Activated CD8-positive, alpha-beta memory T cell treated with anti-CD3 and anti-CD28 coated beads, Interleukin-2, amount 10 ng/mL, durations not matched to agents 7 days and 5 days (primary cell): Measurements from ENCODE around the gene PTPRD. TPM values are rescaled to one million over a fixed set of nuclear protein-coding genes. Genes with fewer than 3 reads are reported as not detected.

Experiments used
- ATAC-seq: fragments of 150-1000 bp; cut with Tn5 transposase; one replicate; pipeline ENCODE4 v1.10.0; 2021; ENCODE audit warnings: moderate library complexity
- CTCF ChIA-PET: fragments of 350-600 bp; sonication (Branson Sonifier 250); formaldehyde crosslinking; loops from one replicate; lab custom pipeline; 2021; ENCODE audit warnings: antibody characterized with exemption; lab: Charles Lee
- DNase-seq: peaks from one replicate; pipeline ENCODE4 v3.0.0-alpha.2; 2020
- H3K27ac Mint-ChIP-seq: one replicate; pipeline ENCODE4 v1.8.0; 2021; ENCODE audit warnings: mild to moderate bottlenecking, mixed read lengths
- H3K27me3 Mint-ChIP-seq: one replicate; pipeline ENCODE4 v1.8.0; 2021; ENCODE audit warnings: mixed read lengths
- H3K36me3 Mint-ChIP-seq: one replicate; pipeline ENCODE4 v1.8.0; 2021; ENCODE audit warnings: mild to moderate bottlenecking, mixed read lengths
- H3K4me1 Mint-ChIP-seq: one replicate; pipeline ENCODE4 v1.8.0; 2021; ENCODE audit warnings: mixed read lengths
- H3K4me3 Mint-ChIP-seq: one replicate; pipeline ENCODE4 v1.8.0; 2021; ENCODE audit warnings: mild to moderate bottlenecking, moderate library complexity, mixed read lengths
- H3K9me3 Mint-ChIP-seq: one replicate; pipeline ENCODE4 v1.8.0; 2022; ENCODE audit warnings: low read depth, mixed read lengths
- total RNA-seq, 2 experiments: library from RNA; stranded (reverse); gene quantifications; one replicate each; pipeline ENCODE4 v1.2.3, GENCODE V29; 2021

The PTPRD gene
- total RNA-seq, 2 experiments from 2014 or later: 0.07 TPM; not detected in 1

DNA sequence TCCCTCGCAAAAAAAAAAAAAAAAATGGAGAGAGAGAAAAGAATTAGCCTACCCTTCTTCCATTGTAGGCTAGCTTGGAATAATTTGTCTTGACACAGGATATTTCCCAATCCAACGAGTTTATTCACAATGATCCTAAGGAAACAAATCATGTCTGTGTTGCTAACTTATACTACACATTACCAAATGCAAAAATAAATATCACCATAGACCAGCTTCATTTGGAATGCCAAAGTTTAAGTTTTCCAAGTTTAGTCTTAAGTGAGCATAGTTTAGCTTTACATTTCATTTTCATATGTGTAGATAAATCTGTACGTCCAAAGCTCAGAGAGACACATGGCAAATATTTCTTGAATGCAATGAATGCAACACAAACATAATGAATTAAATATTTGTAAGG is 1707.1 kb downstream of the PTPRD start:
- ATAC-seq (no peak), DNase-seq (no peak)
- Mint-ChIP-seq H3K27ac (no peak overlapping the region), H3K9me3 (no peaks in the 10 kb centered on the region), H3K4me3 (no peak overlapping the region), H3K4me1 (no peaks in the 10 kb centered on the region), H3K27me3 (no peaks in the 10 kb centered on the region), H3K36me3 (no peaks in the 10 kb centered on the region)
- CTCF ChIA-PET: no interaction called here

DNA sequence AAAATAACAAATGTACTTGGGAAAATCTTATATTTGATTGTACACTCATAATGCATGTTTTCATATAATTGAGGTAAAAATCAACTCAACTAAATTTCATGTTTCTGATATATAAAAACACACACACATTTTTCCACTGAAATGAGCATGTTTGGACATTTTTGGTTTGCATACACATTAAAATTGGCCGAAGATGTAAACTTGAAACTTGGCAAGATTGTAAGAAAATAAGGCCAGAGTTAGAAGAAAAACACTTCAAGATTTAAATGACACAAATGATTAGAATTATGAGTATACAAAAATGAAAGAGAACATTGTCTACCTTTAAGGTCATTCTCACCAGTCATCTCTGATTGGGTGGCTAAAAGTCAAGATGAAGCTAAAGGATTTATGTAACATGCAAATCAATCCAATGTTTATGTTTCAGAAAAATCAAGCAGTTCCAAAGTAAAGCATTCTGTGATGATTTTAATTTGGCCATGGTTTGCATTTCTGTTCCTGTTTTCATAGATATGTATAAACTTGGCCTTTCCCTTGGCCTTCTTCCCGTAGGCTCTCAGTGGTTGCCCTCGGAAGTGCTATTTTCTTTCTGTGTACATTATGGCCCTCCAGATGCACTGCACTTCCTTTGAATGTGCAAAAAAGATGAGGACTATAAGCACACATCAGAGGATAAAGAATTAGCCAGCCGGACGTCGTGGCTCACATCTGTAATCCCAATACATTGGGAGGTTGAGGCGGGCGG is 1707.9 kb downstream of the PTPRD start:
- Mint-ChIP-seq H3K27ac (no peak overlapping the region), H3K27me3 (no peaks in the 10 kb centered on the region), H3K4me3 (no peak overlapping the region), H3K9me3 (no peaks in the 10 kb centered on the region), H3K4me1 (no peaks in the 10 kb centered on the region), H3K36me3 (no peaks in the 10 kb centered on the region)
- CTCF ChIA-PET: no interaction called here
- no peak for ATAC-seq
- DNase-seq: no peak

DNA sequence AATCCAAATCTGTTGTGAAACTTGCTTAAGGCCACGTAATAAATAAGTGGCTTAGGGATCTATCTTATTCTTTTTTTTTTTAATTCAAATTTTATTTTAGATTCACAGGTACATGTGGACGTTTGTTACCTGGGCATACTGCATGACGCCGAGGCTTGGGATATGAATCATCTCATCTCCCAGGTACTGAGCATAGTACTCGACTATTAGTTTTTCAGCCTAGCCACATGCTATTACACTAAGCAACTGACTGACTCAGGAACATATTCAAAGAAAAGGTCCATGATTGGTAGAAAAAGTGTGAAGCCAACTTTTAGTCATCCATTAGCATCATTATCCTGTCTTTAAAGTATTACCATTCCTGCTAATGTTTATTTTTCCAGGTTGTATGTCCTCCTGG is 1709.7 kb downstream of the PTPRD start:
- Mint-ChIP-seq H3K27ac (no peak overlapping the region), H3K4me1 (no peaks in the 10 kb centered on the region), H3K27me3 (no peaks in the 10 kb centered on the region), H3K9me3 (no peaks in the 10 kb centered on the region), H3K4me3 (no peak overlapping the region), H3K36me3 (no peaks in the 10 kb centered on the region)
- DNase-seq (no peak), ATAC-seq (no peak)
- CTCF ChIA-PET: no interaction called here

DNA sequence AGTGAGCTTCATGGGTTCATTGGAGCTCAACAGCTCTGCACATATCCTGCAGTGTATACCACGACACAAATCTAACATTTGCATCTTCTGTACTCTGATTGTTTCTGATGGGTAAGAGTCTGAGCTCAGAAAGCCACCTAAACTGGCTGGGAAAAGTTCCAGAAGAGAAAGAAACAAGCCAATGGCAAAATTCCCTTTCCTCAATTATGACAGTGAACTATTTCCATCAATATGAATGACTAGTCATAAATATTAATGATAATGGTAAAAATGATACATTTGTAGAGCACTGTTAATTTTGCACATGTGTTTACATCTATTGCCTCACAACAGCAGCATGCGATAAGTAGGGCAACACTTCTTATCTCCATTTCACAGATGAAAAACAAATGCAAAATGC is 1711.7 kb downstream of the PTPRD start:
- no peak overlapping the region for H3K4me3 Mint-ChIP-seq
- CTCF ChIA-PET: no interaction called here
- no peak for ATAC-seq
- H3K4me1 Mint-ChIP-seq: no peaks in the 10 kb centered on the region
- no peaks in the 10 kb centered on the region for H3K27me3 Mint-ChIP-seq
- H3K9me3 Mint-ChIP-seq: no peaks in the 10 kb centered on the region
- no peaks in the 10 kb centered on the region for H3K36me3 Mint-ChIP-seq
- H3K27ac Mint-ChIP-seq: no peak overlapping the region
- DNase-seq: no peak

DNA sequence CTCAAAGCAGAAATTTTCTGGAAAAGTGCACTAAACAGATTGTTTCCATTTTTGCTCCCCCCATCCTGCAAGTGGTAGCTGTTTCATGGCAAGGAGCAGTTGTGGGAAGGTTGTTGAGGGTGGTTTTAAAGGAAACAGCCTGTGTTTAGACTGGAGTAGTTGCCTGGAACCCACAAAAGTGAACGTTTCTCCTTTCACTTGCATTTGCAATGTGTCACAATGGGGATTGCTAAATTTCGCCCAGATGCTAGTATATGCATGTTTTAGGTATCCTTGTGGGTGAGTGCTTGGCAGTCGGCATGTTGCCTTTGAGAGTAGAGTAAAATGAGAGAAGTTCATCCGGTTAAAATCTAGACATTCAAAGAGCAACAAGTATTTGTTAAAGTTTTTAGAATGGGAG is 1713.3 kb downstream of the PTPRD start:
- H3K9me3 Mint-ChIP-seq: no peaks in the 10 kb centered on the region
- H3K27me3 Mint-ChIP-seq: no peaks in the 10 kb centered on the region
- no peak for DNase-seq
- H3K27ac Mint-ChIP-seq: no peak overlapping the region
- no peaks in the 10 kb centered on the region for H3K4me1 Mint-ChIP-seq
- H3K4me3 Mint-ChIP-seq: no peak overlapping the region
- H3K36me3 Mint-ChIP-seq: no peaks in the 10 kb centered on the region
- no peak for ATAC-seq
- CTCF ChIA-PET: no interaction called here

DNA sequence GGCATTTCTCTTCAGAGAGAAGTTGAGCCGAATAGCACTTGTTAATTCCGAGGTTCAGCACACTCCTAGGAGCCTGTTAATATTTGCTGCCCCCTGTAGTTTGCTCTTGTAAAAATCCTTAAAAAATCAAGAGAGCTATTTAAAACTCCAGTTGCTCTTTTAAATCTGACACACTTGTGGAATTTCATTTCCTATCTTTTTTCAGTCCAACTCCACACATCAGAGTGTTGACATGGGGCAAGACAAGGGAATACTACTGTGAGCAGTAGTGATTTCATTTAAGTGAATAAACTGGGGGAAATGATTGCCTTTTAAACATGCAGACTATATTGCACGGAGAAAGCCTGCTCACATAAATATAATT is 1717.0 kb downstream of the PTPRD start:
- H3K4me1 Mint-ChIP-seq: no peaks in the 10 kb centered on the region
- H3K4me3 Mint-ChIP-seq: no peak overlapping the region
- no peaks in the 10 kb centered on the region for H3K36me3 Mint-ChIP-seq
- DNase-seq (no peak), ATAC-seq (no peak)
- no peaks in the 10 kb centered on the region for H3K27me3 Mint-ChIP-seq
- no peak overlapping the region for H3K27ac Mint-ChIP-seq
- CTCF ChIA-PET: interaction anchor here (1.3 kb wide), 1 partner anchor 1326 kb away, joined by 3 read pairs; no protein-coding TSS in a partner anchor
- no peaks in the 10 kb centered on the region for H3K9me3 Mint-ChIP-seq

DNA sequence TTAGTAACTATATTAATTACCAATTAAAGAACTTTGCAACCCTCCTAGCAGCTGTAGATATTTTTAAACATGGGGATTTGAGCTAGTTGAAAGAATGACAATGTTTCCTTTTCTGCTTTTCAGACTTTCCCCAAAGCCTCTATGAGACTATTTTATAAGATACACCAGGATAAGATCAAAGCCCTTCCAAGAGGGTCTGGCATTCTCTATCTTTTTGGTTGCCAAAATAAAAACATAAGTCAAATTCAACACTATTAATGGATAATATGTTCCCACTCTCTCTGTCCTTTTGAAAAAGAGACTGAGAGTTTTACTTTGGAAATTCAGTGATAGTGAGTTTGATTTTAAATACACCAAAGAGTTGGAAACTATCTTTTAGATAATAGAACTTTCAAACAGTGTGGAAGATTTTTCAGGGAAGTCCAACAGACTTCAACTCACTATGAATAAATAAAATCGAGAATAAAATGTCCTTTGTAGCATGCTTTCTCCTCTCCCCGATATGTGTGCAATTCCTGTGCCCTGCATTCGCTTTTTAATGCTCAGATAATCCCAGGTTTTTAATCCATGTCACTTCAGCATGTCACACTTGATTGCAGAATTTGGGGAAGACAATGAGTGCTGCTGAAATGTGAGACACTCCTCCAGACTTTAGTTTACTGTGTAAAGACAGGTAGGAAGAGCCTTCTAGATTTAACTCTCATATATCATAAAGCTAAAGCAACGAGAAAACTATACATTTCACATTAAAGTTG is 1717.5 kb downstream of the PTPRD start:
- Mint-ChIP-seq H3K27me3 (no peaks in the 10 kb centered on the region), H3K4me1 (no peaks in the 10 kb centered on the region), H3K9me3 (no peaks in the 10 kb centered on the region), H3K27ac (no peak overlapping the region), H3K36me3 (no peaks in the 10 kb centered on the region), H3K4me3 (no peak overlapping the region)
- CTCF ChIA-PET: interaction anchor here (1.3 kb wide), 1 partner anchor 1326 kb away, joined by 3 read pairs; no protein-coding TSS in a partner anchor
- ATAC-seq (no peak), DNase-seq (no peak)

DNA sequence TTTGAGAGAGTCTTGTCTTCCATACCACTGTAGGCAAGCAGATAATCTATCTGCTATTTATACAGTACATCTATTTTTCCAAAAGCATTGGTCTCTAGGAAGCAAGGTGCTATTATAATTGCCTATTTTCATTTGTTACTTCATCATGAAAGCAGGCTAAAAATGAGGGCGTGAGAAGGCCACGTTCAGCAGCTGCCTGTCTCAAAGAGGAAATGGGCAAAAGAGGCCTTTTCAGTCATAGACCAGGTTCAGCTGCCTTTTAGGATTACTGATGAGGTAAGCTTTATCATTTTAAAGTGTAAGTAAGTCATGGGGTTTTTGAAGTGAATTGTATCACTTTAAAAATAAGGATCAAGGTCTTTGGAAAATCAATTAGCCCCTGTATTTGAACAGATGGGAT is 1722.1 kb downstream of the PTPRD start:
- H3K9me3 Mint-ChIP-seq: no peaks in the 10 kb centered on the region

DNA sequence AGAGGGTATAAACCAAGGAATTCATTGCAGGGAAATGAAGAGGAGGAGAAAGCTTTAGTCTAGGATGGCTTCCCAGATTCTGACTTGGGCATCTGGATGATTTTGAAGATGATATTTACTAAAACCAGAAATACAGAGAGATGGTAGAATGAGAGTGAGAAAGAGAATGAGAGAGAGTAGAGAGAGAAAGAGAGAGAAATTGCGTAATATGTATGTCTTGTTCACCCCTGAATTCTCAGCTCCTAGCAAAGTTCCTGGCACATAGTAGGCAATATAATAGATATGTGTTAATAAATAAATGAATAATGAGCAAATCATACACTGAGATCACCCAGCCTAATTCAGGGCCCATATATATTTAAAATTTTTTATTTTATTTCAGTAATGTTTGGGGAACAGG is 1723.7 kb downstream of the PTPRD start:
- Mint-ChIP-seq H3K36me3 (no peaks in the 10 kb centered on the region), H3K27me3 (no peaks in the 10 kb centered on the region), H3K4me3 (no peak overlapping the region), H3K9me3 (no peaks in the 10 kb centered on the region), H3K27ac (no peak overlapping the region), H3K4me1 (no peaks in the 10 kb centered on the region)
- CTCF ChIA-PET: interaction anchor here (0.7 kb wide), 1 partner anchor 178 kb away, joined by 3 read pairs; no protein-coding TSS in a partner anchor
- DNase-seq: no peak
- no peak for ATAC-seq

More for the DNA sequence above, 1722.1 kb downstream of the PTPRD start:
- H3K4me1 Mint-ChIP-seq: no peaks in the 10 kb centered on the region
- DNase-seq (no peak), ATAC-seq (no peak)
- H3K4me3 Mint-ChIP-seq: no peak overlapping the region
- no peaks in the 10 kb centered on the region for H3K27me3 Mint-ChIP-seq
- no peaks in the 10 kb centered on the region for H3K36me3 Mint-ChIP-seq
- CTCF ChIA-PET: no interaction called here
- no peak overlapping the region for H3K27ac Mint-ChIP-seq

DNA sequence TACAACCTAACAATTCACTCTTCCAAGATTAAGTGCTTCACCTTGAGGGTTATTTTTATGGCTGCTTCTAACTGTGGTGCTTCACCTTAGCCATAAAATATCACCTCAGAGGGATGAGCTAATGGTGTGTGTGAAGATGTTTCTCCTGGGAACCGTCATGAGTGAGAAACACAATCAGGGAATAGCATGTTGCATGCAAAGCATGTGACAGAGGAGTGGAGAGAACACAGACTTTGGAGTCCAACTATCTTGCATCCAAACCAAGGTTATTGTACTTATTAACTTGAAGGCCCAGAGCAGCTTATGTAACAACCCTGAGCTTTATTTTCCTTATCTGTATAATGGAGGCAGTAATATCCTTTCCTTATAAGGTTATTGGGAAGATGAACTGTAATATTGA is 1724.2 kb downstream of the PTPRD start:
- Mint-ChIP-seq H3K9me3 (no peaks in the 10 kb centered on the region), H3K27me3 (no peaks in the 10 kb centered on the region), H3K27ac (no peak overlapping the region), H3K4me3 (no peak overlapping the region), H3K4me1 (no peaks in the 10 kb centered on the region), H3K36me3 (no peaks in the 10 kb centered on the region)
- ATAC-seq: no peak
- no peak for DNase-seq
- CTCF ChIA-PET: interaction anchor here (0.7 kb wide), 1 partner anchor 178 kb away, joined by 3 read pairs; no protein-coding TSS in a partner anchor

DNA sequence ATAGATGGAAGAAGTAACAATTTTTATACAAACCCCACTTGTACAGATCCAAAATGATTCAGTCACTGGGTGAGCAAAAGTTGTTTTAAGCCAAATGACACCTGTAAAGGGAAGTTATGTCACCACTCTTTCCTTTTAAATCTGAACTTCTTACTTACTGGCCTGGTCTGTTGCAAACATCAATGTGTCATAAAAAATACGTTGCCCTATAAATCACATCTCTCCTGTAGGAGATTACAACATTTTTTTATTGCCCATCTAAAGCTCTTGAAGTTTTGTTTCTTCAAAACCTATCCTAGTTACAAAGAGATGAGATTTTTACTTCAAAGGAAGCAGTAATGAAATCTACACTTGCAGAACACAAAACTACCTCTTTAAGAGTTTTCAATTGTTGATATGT is 1725.4 kb downstream of the PTPRD start:
- DNase-seq (no peak), ATAC-seq (no peak)
- no peaks in the 10 kb centered on the region for H3K4me1 Mint-ChIP-seq
- H3K36me3 Mint-ChIP-seq: no peaks in the 10 kb centered on the region
- H3K27me3 Mint-ChIP-seq: no peaks in the 10 kb centered on the region
- H3K27ac Mint-ChIP-seq: no peak overlapping the region
- CTCF ChIA-PET: no interaction called here
- no peaks in the 10 kb centered on the region for H3K9me3 Mint-ChIP-seq
- no peak overlapping the region for H3K4me3 Mint-ChIP-seq

DNA sequence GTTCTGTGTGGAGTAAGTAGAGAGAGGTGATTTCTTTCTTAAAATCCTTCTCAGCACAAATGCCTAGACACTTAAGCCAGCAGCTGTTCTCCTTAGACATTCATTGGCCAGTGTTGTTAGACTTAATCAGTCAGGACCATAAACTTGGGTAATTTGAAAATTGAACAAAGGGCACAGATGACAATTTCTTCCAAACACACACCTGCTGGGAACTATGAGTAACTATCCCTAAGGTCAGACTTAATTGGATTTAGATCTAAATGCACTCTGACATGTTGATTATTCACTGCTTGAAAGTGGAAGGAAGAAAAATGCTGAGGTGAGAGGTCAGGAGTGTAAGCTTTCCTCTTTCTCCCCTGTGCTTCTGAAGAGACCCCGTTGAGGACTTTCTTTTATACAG is 1729.5 kb downstream of the PTPRD start:
- ATAC-seq: no peak
- CTCF ChIA-PET: no interaction called here
- no peak for DNase-seq
- H3K27me3 Mint-ChIP-seq: no peaks in the 10 kb centered on the region
- no peak overlapping the region for H3K27ac Mint-ChIP-seq
- no peaks in the 10 kb centered on the region for H3K9me3 Mint-ChIP-seq
- H3K36me3 Mint-ChIP-seq: no peaks in the 10 kb centered on the region
- H3K4me1 Mint-ChIP-seq: no peaks in the 10 kb centered on the region
- H3K4me3 Mint-ChIP-seq: no peak overlapping the region

DNA sequence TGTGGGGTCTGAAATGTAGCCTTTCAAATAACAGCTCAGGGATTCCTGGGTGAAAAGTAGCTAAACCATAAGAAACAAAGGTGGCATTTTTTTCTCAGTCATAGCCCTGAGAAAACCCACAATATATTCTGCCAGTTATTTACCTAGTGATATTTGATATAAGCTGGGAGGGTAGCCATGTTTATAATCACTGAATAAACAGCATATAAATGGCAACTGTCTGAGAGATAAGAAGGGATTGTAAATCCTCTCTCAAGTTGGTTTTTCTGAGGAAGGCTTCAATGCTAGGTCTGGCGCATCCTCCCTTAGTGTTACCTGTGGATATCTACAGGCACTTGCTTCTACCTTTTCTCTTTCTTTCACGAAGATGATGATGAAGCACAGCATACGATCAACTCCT is 1732.7 kb downstream of the PTPRD start:
- no peaks in the 10 kb centered on the region for H3K9me3 Mint-ChIP-seq
- no peaks in the 10 kb centered on the region for H3K36me3 Mint-ChIP-seq
- no peak overlapping the region for H3K4me3 Mint-ChIP-seq
- no peaks in the 10 kb centered on the region for H3K27me3 Mint-ChIP-seq
- DNase-seq (no peak), ATAC-seq (no peak)
- H3K4me1 Mint-ChIP-seq: no peaks in the 10 kb centered on the region
- CTCF ChIA-PET: no interaction called here
- no peak overlapping the region for H3K27ac Mint-ChIP-seq

DNA sequence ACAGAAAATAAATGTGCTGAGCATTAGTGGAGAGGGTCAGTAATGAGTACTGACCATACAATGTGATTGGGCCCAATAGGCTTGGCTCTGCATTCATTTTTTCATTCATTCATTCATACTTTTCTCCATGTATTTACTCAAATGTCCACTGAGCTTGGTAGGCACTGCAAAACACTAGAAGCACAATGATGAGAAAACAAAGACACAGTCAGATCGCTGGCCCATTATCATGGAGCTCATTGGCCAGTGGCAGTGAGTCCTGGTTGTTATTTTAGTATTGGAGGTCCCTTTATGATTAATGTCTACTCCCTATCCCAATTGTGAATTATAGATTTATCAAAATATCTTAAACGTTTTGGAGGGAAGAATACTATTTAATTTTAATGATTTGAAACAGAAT is 1733.5 kb downstream of the PTPRD start:
- CTCF ChIA-PET: no interaction called here

More for the DNA sequence above, 1733.5 kb downstream of the PTPRD start:
- DNase-seq (no peak), ATAC-seq (no peak)
- no peak overlapping the region for H3K27ac Mint-ChIP-seq
- no peaks in the 10 kb centered on the region for H3K36me3 Mint-ChIP-seq
- no peaks in the 10 kb centered on the region for H3K27me3 Mint-ChIP-seq
- H3K4me1 Mint-ChIP-seq: no peaks in the 10 kb centered on the region
- H3K4me3 Mint-ChIP-seq: no peak overlapping the region
- no peaks in the 10 kb centered on the region for H3K9me3 Mint-ChIP-seq
